H1 (cell line): ENCODE results near the gene GRM4. TPM values are rescaled to one million over a fixed set of nuclear protein-coding genes. Genes with fewer than 3 reads are reported as not detected.

ENCODE experiments used
- CTCF ChIA-PET: fragments of 300-600 bp; sonication (Branson Sonifier 250); formaldehyde crosslinking; loops from one replicate; lab custom pipeline; 2021; ENCODE audit not compliant: partially characterized antibody; lab: Charles Lee
- POLR2A ChIA-PET: fragments of 300-600 bp; sonication (Branson Sonifier 250); formaldehyde crosslinking; loops from one replicate; lab custom pipeline; 2021; ENCODE audit warnings: inconsistent platforms; ENCODE audit not compliant: partially characterized antibody; lab: Charles Lee
- DNase-seq, 2 experiments: peaks; one replicate each; pipeline versions ENCODE4 v3.0.0 to v3.0.0-alpha.2; 2010 to 2022; ENCODE audit warnings: low spot score in 2 of 2, low read depth in 1 of 2, mixed read lengths in 1 of 2
- FAIRE-seq: peaks from 2 replicates; lab custom pipeline; 2011; peaks lifted over from hg19 to GRCh38; lab: Jason Lieb, UNC
- H2AFZ ChIP-seq: 2 replicates; pipeline ENCODE4 v1.8.1; 2012; ENCODE audit warnings: low read length, inconsistent platforms
- H2AK5ac ChIP-seq: 2 replicates; pipeline ENCODE4 v1.6.1; 2013; ENCODE audit warnings: low read depth, low read length
- H2BK120ac ChIP-seq: replicated peaks from 2 replicates; pipeline ENCODE3; 2013; ENCODE audit warnings: low read depth, low read length, inconsistent platforms
- H2BK12ac ChIP-seq: 2 replicates; pipeline ENCODE4 v1.6.1; 2013; ENCODE audit warnings: low read depth, low read length
- H2BK15ac ChIP-seq: 2 replicates; pipeline ENCODE4 v1.6.1; 2013; ENCODE audit warnings: low read length
- H2BK20ac ChIP-seq: 2 replicates; pipeline ENCODE4 v1.6.1; 2013; ENCODE audit warnings: low read length
- H2BK5ac ChIP-seq: 2 replicates; pipeline ENCODE4 v1.6.1; 2013; ENCODE audit warnings: low read depth, low read length
- H3K14ac ChIP-seq: 2 replicates; pipeline ENCODE4 v1.6.1; 2013; ENCODE audit warnings: inconsistent platforms; ENCODE audit not compliant: insufficient read length
- H3K18ac ChIP-seq: 2 replicates; pipeline ENCODE4 v1.6.1; 2013; ENCODE audit warnings: low read length; ENCODE audit errors: extremely low read depth
- H3K23ac ChIP-seq: 2 replicates; pipeline ENCODE4 v1.6.1; 2013; ENCODE audit warnings: inconsistent platforms; ENCODE audit not compliant: insufficient read length
- H3K23me2 ChIP-seq: 2 replicates; pipeline ENCODE4 v1.6.1; 2013; ENCODE audit warnings: low read depth, low read length
- H3K27ac ChIP-seq: 2 replicates; pipeline ENCODE4 v1.6.1; 2011; ENCODE audit warnings: low read depth, low read length, inconsistent platforms
- H3K27me3 ChIP-seq, 4 experiments: replicated peaks in 1 of 4; 1 replicate in 1 of 4; 2 replicates in 3 of 4; pipeline versions ENCODE4 v1.6.1 to v1.8.1; 2011 to 2013; ENCODE audit warnings: low read length in 3 of 4, mild to moderate bottlenecking in 3 of 4, inconsistent platforms in 2 of 4, mixed read lengths in 2 of 4, moderate library complexity in 1 of 4; ENCODE audit not compliant: control insufficient read depth in 3 of 4, insufficient read depth in 3 of 4; ENCODE audit errors: extremely low read depth in 1 of 4
- H3K36me3 ChIP-seq, 4 experiments: 2 replicates each; pipeline versions ENCODE4 v1.6.1 to v1.8.1; 2011 to 2013; ENCODE audit warnings: mild to moderate bottlenecking in 4 of 4, low read length in 3 of 4, moderate library complexity in 2 of 4, control low read depth in 1 of 4, inconsistent platforms in 1 of 4; ENCODE audit not compliant: insufficient read depth in 4 of 4, control insufficient read depth in 2 of 4
- H3K4ac ChIP-seq: replicated peaks from 2 replicates; pipeline ENCODE3; 2013; ENCODE audit warnings: low read length, low read depth, mixed read lengths, inconsistent platforms; ENCODE audit not compliant: insufficient read length
- H3K4me1 ChIP-seq, 4 experiments: replicated peaks in 1 of 4; 1 replicate in 1 of 4; 2 replicates in 3 of 4; pipeline versions ENCODE4 v1.6.1 to v1.8.1; 2011 to 2013; ENCODE audit warnings: low read length in 3 of 4, inconsistent platforms in 2 of 4, mixed read lengths in 1 of 4; ENCODE audit not compliant: insufficient read depth in 4 of 4, control insufficient read depth in 3 of 4
- H3K4me2 ChIP-seq, 2 experiments: 2 replicates each; pipeline versions ENCODE4 v1.6.1 to v1.8.1; 2011 to 2013; ENCODE audit warnings: low read depth in 2 of 2, low read length in 2 of 2, control low read depth in 1 of 2, inconsistent platforms in 1 of 2, mild to moderate bottlenecking in 1 of 2; ENCODE audit not compliant: insufficient read depth in 1 of 2
- H3K4me3 ChIP-seq, 4 experiments: fragments of 200-600, 300-600 bp in 1 of 4; sonication (generic), shearing (Covaris generic), sonication (Bioruptor Twin) in 1 of 4; 2 replicates each; pipeline versions ENCODE4 v1.5.1 to v1.8.1; 2011 to 2016; ENCODE audit warnings: low read length in 4 of 4, low read depth in 3 of 4, control low read depth in 2 of 4, inconsistent platforms in 2 of 4, mild to moderate bottlenecking in 2 of 4, mixed read lengths in 1 of 4, moderate library complexity in 1 of 4; ENCODE audit not compliant: insufficient read depth in 2 of 4; ENCODE audit errors: extremely low read depth in 1 of 4
- H3K56ac ChIP-seq: replicated peaks from 2 replicates; pipeline ENCODE3; 2013; ENCODE audit warnings: low read depth, mild to moderate bottlenecking, mixed read lengths, low read length, inconsistent platforms; ENCODE audit not compliant: insufficient read length
- H3K79me1 ChIP-seq: 2 replicates; pipeline ENCODE4 v1.6.1; 2013; ENCODE audit warnings: low read depth, low read length, control low read depth
- H3K79me2 ChIP-seq, 2 experiments: 2 replicates each; pipeline versions ENCODE4 v1.6.1 to v1.8.1; 2012 to 2013; ENCODE audit warnings: low read length in 2 of 2, mild to moderate bottlenecking in 2 of 2, inconsistent platforms in 1 of 2; ENCODE audit not compliant: insufficient read depth in 2 of 2, control insufficient read depth in 1 of 2
- H3K9ac ChIP-seq, 4 experiments: replicated peaks in 1 of 4; 1 replicate in 1 of 4; 2 replicates in 3 of 4; pipeline versions ENCODE4 v1.6.1 to v1.8.1; 2011 to 2013; ENCODE audit warnings: low read depth in 3 of 4, low read length in 3 of 4, control low read depth in 2 of 4, mild to moderate bottlenecking in 2 of 4, moderate library complexity in 2 of 4, inconsistent platforms in 1 of 4; ENCODE audit errors: extremely low read depth in 1 of 4
- H3K9me3 ChIP-seq, 2 experiments: 2 replicates each; pipeline versions ENCODE4 v1.6.1 to v1.8.1; 2012 to 2013; ENCODE audit warnings: mild to moderate bottlenecking in 2 of 2, moderate library complexity in 2 of 2, control low read depth in 1 of 2, inconsistent platforms in 1 of 2, low read depth in 1 of 2, low read length in 1 of 2, mixed read lengths in 1 of 2; ENCODE audit not compliant: insufficient read depth in 2 of 2
- H4K20me1 ChIP-seq, 2 experiments: replicated peaks in 1 of 2; 2 replicates each; pipeline versions ENCODE3 to v1.8.1; 2011 to 2013; ENCODE audit warnings: inconsistent platforms in 2 of 2, low read length in 2 of 2, mild to moderate bottlenecking in 1 of 2; ENCODE audit not compliant: insufficient read depth in 2 of 2, control insufficient read depth in 1 of 2
- H4K5ac ChIP-seq: 2 replicates; pipeline ENCODE4 v1.6.1; 2013; ENCODE audit warnings: low read length, low read depth, mixed read lengths, inconsistent platforms; ENCODE audit not compliant: insufficient read length
- H4K8ac ChIP-seq: 2 replicates; pipeline ENCODE4 v1.8.0; 2013; ENCODE audit warnings: mild to moderate bottlenecking, moderate library complexity, low read length, inconsistent platforms; ENCODE audit not compliant: insufficient read depth; ENCODE audit errors: extremely low read depth
- H4K91ac ChIP-seq: replicated peaks from 2 replicates; pipeline ENCODE3; 2013; ENCODE audit warnings: low read length, mixed read lengths, inconsistent platforms; ENCODE audit not compliant: insufficient read length
- CTBP2 ChIP-seq: IDR thresholded peaks from 2 replicates; pipeline ENCODE4 v1.7.0; 2011; ENCODE audit warnings: borderline replicate concordance, mild to moderate bottlenecking, moderate library complexity, mixed read lengths, low read length; ENCODE audit not compliant: insufficient read depth, insufficient read length
- EGR1 ChIP-seq: IDR thresholded peaks from 2 replicates; pipeline ENCODE4 v1.6.1; 2011; ENCODE audit warnings: low read depth, low read length, borderline replicate concordance
- HDAC6 ChIP-seq: IDR thresholded peaks from one replicate; pipeline ENCODE4 v1.7.1; 2012; ENCODE audit warnings: low read depth, mild to moderate bottlenecking, inconsistent platforms, low read length, moderate library complexity
- MAX ChIP-seq: IDR thresholded peaks from 2 replicates; pipeline ENCODE4 v1.6.1; 2012; ENCODE audit warnings: inconsistent platforms
- POLR2A ChIP-seq, 2 experiments: IDR thresholded peaks; 1 replicate in 1 of 2; 2 replicates in 1 of 2; pipeline ENCODE4 v1.6.1; 2011; ENCODE audit warnings: low read depth in 2 of 2, low read length in 2 of 2, mild to moderate bottlenecking in 2 of 2; ENCODE audit errors: control extremely low read depth in 1 of 2
- POU5F1 ChIP-seq: IDR thresholded peaks from 2 replicates; pipeline ENCODE4 v1.6.1; 2011; ENCODE audit warnings: low read depth, mild to moderate bottlenecking, low read length, moderate library complexity
- RFX5 ChIP-seq: IDR thresholded peaks from 2 replicates; pipeline ENCODE4 v1.6.1; 2011; ENCODE audit warnings: low read depth, low read length, improper control_type of control experiment, borderline replicate concordance
- WGBS, 2 experiments: shearing (Covaris generic) in 1 of 2; methylation state at CpG; one replicate each; pipeline versions ENCODE4 v1.1.6 to v1.1.7; 2013 to 2015; ENCODE audit warnings: low lambda C conversion rate in 2 of 2, mixed read lengths in 2 of 2, inconsistent platforms in 1 of 2, low coverage in 1 of 2, missing lambda C conversion rate in 1 of 2; ENCODE audit not compliant: insufficient replicate concordance in 2 of 2, insufficient coverage in 1 of 2, insufficient read length in 1 of 2; ENCODE audit errors: extremely low coverage in 1 of 2, missing lambda C conversion rate in 1 of 2; 5-methylcytosine and 5-hydroxymethylcytosine counted together
- polyA plus RNA-seq, 7 experiments: library from polyadenylated mRNA; depleted of rRNA in 3 of 7; stranded (reverse) in 5 of 7; unstranded in 2 of 7; fragments of >200 nt in 5 of 7; fragments of 200-250 nt in 2 of 7; gene quantifications; 1 replicate in 5 of 7; 2 replicates in 1 of 7; 4 replicates in 1 of 7; pipeline versions ENCODE4 v1.2.1 to v1.2.3, GENCODE V29; 2011 to 2013; ENCODE audit warnings: missing spikeins in 2 of 7, mixed read lengths in 2 of 7
- total RNA-seq: library from RNA; stranded (reverse); fragmentation: NEBNext Ultra II Directional; extraction: Animal tissue kit (Norgen Biotek cat#: 25700); gene quantifications from 2 replicates; pipeline ENCODE4 v1.2.1, GENCODE V29; 2021
- TF ChIP-seq, protein P1 (sequence below): IDR thresholded peaks from 2 replicates; pipeline ENCODE4 v1.6.1; 2012; ENCODE audit warnings: low read length, inconsistent platforms

GRM4 gene
- total and polyA plus RNA-seq, 2 of the 8 experiments (the other 6 are each of a cell fraction or from before 2014, with no cell fraction given): 19.6 to 21.5 TPM

DNA sequence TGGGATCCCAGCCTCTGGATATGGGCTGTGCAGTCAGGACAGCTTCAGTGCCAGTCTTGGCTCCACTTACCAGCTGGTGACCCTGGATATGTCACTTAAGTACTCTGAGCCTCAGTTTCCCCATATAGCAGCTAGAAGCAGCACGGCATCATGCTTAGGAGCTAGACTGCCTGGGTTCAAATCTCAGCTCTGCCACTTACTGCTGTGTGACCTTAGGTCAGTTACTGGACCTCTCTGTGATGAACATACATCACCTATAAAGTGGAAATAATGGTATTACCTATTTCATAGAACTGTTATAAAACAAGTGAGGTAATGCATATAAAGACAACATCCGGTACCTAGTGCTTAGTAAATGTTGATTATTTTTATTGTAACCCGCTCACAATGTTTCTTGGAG, 83.7 kb downstream of the GRM4 start:
- H2BK20ac ChIP-seq: no peak overlapping the region

More for the DNA sequence above, 83.7 kb downstream of the GRM4 start:
- Histone ChIP-seq H3K23ac (no peak overlapping the region), H3K27ac (no peak overlapping the region), H4K8ac (no peak overlapping the region), H4K20me1 (peaks cover 2 to 6% of the 10 kb centered on the region in 2 experiments), H2AFZ (no peak overlapping the region), H4K91ac (no peak overlapping the region), H3K18ac (no peak overlapping the region), H3K4me3 (no peak overlapping the region), H2BK12ac (no peak overlapping the region), H2BK5ac (no peak overlapping the region), H2AK5ac (no peak overlapping the region), H3K56ac (no peak overlapping the region), H3K23me2 (no peaks in the 10 kb centered on the region), H3K79me2 (no peaks in the 10 kb centered on the region), H4K5ac (no peak overlapping the region), H3K36me3 (no peaks in the 10 kb centered on the region), H2BK15ac (no peak overlapping the region), H2BK120ac (no peak overlapping the region), H3K4ac (no peak overlapping the region), H3K4me1 (peaks cover 0 to 1% (median 0%) of the 10 kb centered on the region in 4 experiments; a peak in 2 of 7 replicates), H3K14ac (no peak overlapping the region), H3K9ac (no peak overlapping the region), H3K79me1 (no peaks in the 10 kb centered on the region), H3K9me3 (no peaks in the 10 kb centered on the region), H3K27me3 (no peaks in the 10 kb centered on the region), H3K4me2 (no peak overlapping the region)
- ChIA-PET POLR2A (interaction anchor here (1.2 to 1.4 kb wide), 2 partner anchors 83 to 366 kb away, joined by 3 read pairs; no protein-coding TSS in a partner anchor), CTCF (interaction anchor here (0.6 to 5.9 kb wide), 31 partner anchors 9 to 293 kb away, joined by 3 to 47 read pairs (median 5); no protein-coding TSS in a partner anchor)
- WGBS, 2 experiments: 86% methylated on average over 3 of the region's 3 CpGs; no CpG with 5 or more reads in 1 of the 2 experiments
- TF ChIP-seq RFX5: no peak
- TF ChIP-seq HDAC6: no peak
- TF ChIP-seq MAX: no peak
- TF ChIP-seq EGR1: no peak
- TF ChIP-seq POLR2A (IDR thresholded peaks at IDR 0.05; ENCODE audit: control extremely low read depth in 1 of 2, low read depth in 2 of 2, low read length in 2 of 2): no peak
- TF ChIP-seq POU5F1: no peak
- TF ChIP-seq CTBP2: no peak
- TF ChIP-seq, protein P1, sequence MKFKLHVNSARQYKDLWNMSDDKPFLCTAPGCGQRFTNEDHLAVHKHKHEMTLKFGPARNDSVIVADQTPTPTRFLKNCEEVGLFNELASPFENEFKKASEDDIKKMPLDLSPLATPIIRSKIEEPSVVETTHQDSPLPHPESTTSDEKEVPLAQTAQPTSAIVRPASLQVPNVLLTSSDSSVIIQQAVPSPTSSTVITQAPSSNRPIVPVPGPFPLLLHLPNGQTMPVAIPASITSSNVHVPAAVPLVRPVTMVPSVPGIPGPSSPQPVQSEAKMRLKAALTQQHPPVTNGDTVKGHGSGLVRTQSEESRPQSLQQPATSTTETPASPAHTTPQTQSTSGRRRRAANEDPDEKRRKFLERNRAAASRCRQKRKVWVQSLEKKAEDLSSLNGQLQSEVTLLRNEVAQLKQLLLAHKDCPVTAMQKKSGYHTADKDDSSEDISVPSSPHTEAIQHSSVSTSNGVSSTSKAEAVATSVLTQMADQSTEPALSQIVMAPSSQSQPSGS: no peak
- no peak for DNase-seq
- FAIRE-seq: no peak
